Panc1 (cell line): ENCODE results near the gene FRMD1.

ENCODE experiments used
- POLR2AphosphoS5 ChIP-seq: IDR thresholded peaks from 2 replicates; pipeline ENCODE4 v1.6.1; 2012; ENCODE audit warnings: mild to moderate bottlenecking, low read depth, low read length, moderate library complexity
- SIN3A ChIP-seq: IDR thresholded peaks from 2 replicates; pipeline ENCODE4 v1.6.1; 2012; ENCODE audit warnings: low read depth, mild to moderate bottlenecking, low read length, moderate library complexity, borderline replicate concordance; ENCODE audit not compliant: insufficient read depth
- TF ChIP-seq, protein P1 (sequence below): fragments of 450-650 bp; IDR thresholded peaks from 2 replicates; pipeline ENCODE4 v1.5.1; 2017; ENCODE audit warnings: mild to moderate bottlenecking

GRCh38 chr6:168096271-168096764 is 17.3 kb upstream of the FRMD1 start:
- TF ChIP-seq, protein P1, sequence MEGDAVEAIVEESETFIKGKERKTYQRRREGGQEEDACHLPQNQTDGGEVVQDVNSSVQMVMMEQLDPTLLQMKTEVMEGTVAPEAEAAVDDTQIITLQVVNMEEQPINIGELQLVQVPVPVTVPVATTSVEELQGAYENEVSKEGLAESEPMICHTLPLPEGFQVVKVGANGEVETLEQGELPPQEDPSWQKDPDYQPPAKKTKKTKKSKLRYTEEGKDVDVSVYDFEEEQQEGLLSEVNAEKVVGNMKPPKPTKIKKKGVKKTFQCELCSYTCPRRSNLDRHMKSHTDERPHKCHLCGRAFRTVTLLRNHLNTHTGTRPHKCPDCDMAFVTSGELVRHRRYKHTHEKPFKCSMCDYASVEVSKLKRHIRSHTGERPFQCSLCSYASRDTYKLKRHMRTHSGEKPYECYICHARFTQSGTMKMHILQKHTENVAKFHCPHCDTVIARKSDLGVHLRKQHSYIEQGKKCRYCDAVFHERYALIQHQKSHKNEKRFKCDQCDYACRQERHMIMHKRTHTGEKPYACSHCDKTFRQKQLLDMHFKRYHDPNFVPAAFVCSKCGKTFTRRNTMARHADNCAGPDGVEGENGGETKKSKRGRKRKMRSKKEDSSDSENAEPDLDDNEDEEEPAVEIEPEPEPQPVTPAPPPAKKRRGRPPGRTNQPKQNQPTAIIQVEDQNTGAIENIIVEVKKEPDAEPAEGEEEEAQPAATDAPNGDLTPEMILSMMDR: no peak
- TF ChIP-seq SIN3A (no peak), POLR2AphosphoS5 (no peak)
